HG02678 (cell line): ENCODE measurements around the gene TNFRSF12A.

ENCODE experiments used
- ATAC-seq: cut with Tn5 transposase; IDR thresholded peaks from one replicate; pipeline ENCODE4 v1.9.1; 2021; ENCODE audit warnings: mild to moderate bottlenecking, moderate library complexity; ENCODE audit not compliant: unreplicated experiment

Gene TNFRSF12A

GRCh38 chr16:3020247-3020603, at the start of gene TNFRSF12A:
TNFRSF12A (plus strand) TSS chr16:3020368; CDS start chr16:3020398, 30 bp downstream.
- no peak for ATAC-seq

- ATAC-seq = no peak
These were observed 49.6 kb upstream of the TNFRSF12A start for GRCh38 chr16:2970563-2970962.

GRCh38 chr16:2971134-2971984, 48.8 kb upstream of the TNFRSF12A start:
- no peak for ATAC-seq

- ATAC-seq = no peak
These were observed 48.0 kb upstream of the TNFRSF12A start for GRCh38 chr16:2971985-2972784.

- no peak for ATAC-seq
These were observed 47.1 kb upstream of the TNFRSF12A start for GRCh38 chr16:2973093-2973492.

GRCh38 chr16:2973605-2974318, 46.4 kb upstream of the TNFRSF12A start:
- ATAC-seq = no peak

- no peak for ATAC-seq
These were observed 45.7 kb upstream of the TNFRSF12A start for GRCh38 chr16:2974319-2975056.

GRCh38 chr16:2975161-2975795, 44.9 kb upstream of the TNFRSF12A start:
- ATAC-seq = no peak

GRCh38 chr16:2976201-2976600, 44.0 kb upstream of the TNFRSF12A start:
- ATAC-seq = no peak

GRCh38 chr16:2976673-2977072, 43.5 kb upstream of the TNFRSF12A start:
- no peak for ATAC-seq

GRCh38 chr16:2977440-2977839, 42.7 kb upstream of the TNFRSF12A start:
- ATAC-seq = no peak

- no peak for ATAC-seq
These were observed 40.4 kb upstream of the TNFRSF12A start for GRCh38 chr16:2979669-2980226.

- ATAC-seq = peak; percentile 78
These were observed 39.7 kb upstream of the TNFRSF12A start, which contains the start of gene PKMYT1 for GRCh38 chr16:2980227-2981176. PKMYT1 (minus strand) TSS chr16:2980446; CDS start chr16:2979657, 789 bp downstream.

- no peak for ATAC-seq
These were observed 38.8 kb upstream of the TNFRSF12A start for GRCh38 chr16:2981177-2981898.

GRCh38 chr16:2981899-2982250, 38.3 kb upstream of the TNFRSF12A start:
- ATAC-seq = no peak

GRCh38 chr16:2982402-2982801, 37.8 kb upstream of the TNFRSF12A start:
- ATAC-seq = no peak

GRCh38 chr16:2983706-2984136, 36.4 kb upstream of the TNFRSF12A start:
- peak; percentile 42 for ATAC-seq

GRCh38 chr16:2985462-2985861, 34.7 kb upstream of the TNFRSF12A start:
- ATAC-seq = no peak
